Measurements from ENCODE around the gene COL4A1. TPM values are rescaled to one million over a fixed set of nuclear protein-coding genes. Genes with fewer than 3 reads are reported as not detected.
"Not testable (repeated sequence)": the region's sequence is repeated elsewhere in the genome, so short reads cannot be mapped to it uniquely, and the experiment has no call there.

The COL4A1 gene
- total and polyA plus RNA-seq, 2 experiments from 2014 or later, result 184 to 519 TPM

- in situ Hi-C loops (cut with MboI), result no loop called here
- WGBS, 2 experiments (ENCODE audit: low coverage in 1 of 2, low lambda C conversion rate in 2 of 2, missing lambda C conversion rate in 2 of 2), result 93 to 95% methylated on average over 10 of the region's 10 CpGs
- Histone ChIP-seq H3K4me1 (ENCODE audit: insufficient read depth) (peaks cover 34% of the 10 kb centered on the region), H3K79me2 (ENCODE audit: insufficient read depth) (peaks cover 50% of the 10 kb centered on the region), H3K4me2 (ENCODE audit: unreplicated experiment) (no peak overlapping the region), H3K4me3 (no peak overlapping the region), H3K9ac (no peak overlapping the region), H3K36me3 (ENCODE audit: low read depth) (no peaks in the 10 kb centered on the region), H3K9me3 (ENCODE audit: low read depth) (no peaks in the 10 kb centered on the region), H3K27me3 (replicated peaks; ENCODE audit: insufficient read depth) (no peaks in the 10 kb centered on the region), H2AFZ (no peak overlapping the region), H3K9me2 (ENCODE audit: insufficient read depth) (no peaks in the 10 kb centered on the region), H3K27ac (no peak overlapping the region), H4K20me1 (ENCODE audit: insufficient read depth) (no peaks in the 10 kb centered on the region), H3F3A (ENCODE audit: insufficient read depth) (peaks cover 34% of the 10 kb centered on the region)
- no peak for DNase-seq
- no peak for TF ChIP-seq EZH2phosphoT487 (IDR thresholded peaks at IDR 0.05; ENCODE audit: insufficient read depth, low read depth)
Observed at GRCh38 chr13:110316196-110316595, 9.2 kb upstream of the COL4A1 start.

- H3K79me2 ChIP-seq (ENCODE audit: insufficient read depth), result peaks cover 64% of the 10 kb centered on the region
- no peak overlapping the region for H2AFZ ChIP-seq
- H3K4me2 ChIP-seq (ENCODE audit: unreplicated experiment), result no peak overlapping the region
- H3K4me1 ChIP-seq (ENCODE audit: insufficient read depth), result peaks cover 19% of the 10 kb centered on the region
- H3K4me3 ChIP-seq, result no peak overlapping the region
- H3K27ac ChIP-seq, result no peak overlapping the region
- H3K9ac ChIP-seq, result no peak overlapping the region
- H3F3A ChIP-seq (ENCODE audit: insufficient read depth), result peaks cover 21% of the 10 kb centered on the region
- DNase-seq, result no peak
- H3K9me2 ChIP-seq (ENCODE audit: insufficient read depth), result no peaks in the 10 kb centered on the region
- H3K9me3 ChIP-seq (ENCODE audit: low read depth), result no peaks in the 10 kb centered on the region
- no peaks in the 10 kb centered on the region for H3K27me3 ChIP-seq (replicated peaks; ENCODE audit: insufficient read depth)
- in situ Hi-C loops (cut with MboI), result no loop called here
- no peaks in the 10 kb centered on the region for H4K20me1 ChIP-seq (ENCODE audit: insufficient read depth)
- WGBS, 2 experiments (ENCODE audit: low coverage in 1 of 2, low lambda C conversion rate in 2 of 2, missing lambda C conversion rate in 2 of 2), result 91 to 93% methylated on average over 18 of the region's 18 CpGs
- TF ChIP-seq EZH2phosphoT487 (IDR thresholded peaks at IDR 0.05; ENCODE audit: insufficient read depth, low read depth) (no peak), EZH2 (IDR thresholded peaks at IDR 0.05; ENCODE audit: insufficient read depth, poor library complexity, severe bottlenecking) (no peak)
- peaks cover 4% of the 10 kb centered on the region; the same call in 1 of the 2 replicates for H3K36me3 ChIP-seq (ENCODE audit: low read depth)
Observed at GRCh38 chr13:110314516-110315245, 7.7 kb upstream of the COL4A1 start.

DNA sequence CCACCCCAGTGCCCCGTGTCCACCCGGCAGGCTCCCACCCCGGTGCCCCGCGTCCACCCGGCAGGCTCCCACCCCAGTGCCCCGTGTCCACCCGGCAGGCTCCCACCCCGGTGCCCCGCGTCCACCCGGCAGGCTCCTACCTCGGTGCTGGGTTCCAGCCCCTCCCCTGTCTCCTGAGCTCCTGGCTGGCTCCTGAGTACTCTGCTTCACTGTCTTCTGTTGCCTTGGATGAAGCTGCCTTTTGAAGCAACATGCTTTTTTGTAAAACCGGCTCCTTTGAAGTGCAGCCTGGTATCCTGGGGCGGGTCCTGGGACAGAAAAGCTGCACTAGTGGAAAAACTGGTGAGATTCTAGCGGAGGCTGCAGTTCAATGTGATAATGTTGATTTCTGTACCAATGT is 6.8 kb upstream of the COL4A1 start:
- peaks cover 23% of the 10 kb centered on the region for H3K4me1 ChIP-seq (ENCODE audit: insufficient read depth)
- H3K9ac ChIP-seq, result not testable (repeated sequence)

DNA sequence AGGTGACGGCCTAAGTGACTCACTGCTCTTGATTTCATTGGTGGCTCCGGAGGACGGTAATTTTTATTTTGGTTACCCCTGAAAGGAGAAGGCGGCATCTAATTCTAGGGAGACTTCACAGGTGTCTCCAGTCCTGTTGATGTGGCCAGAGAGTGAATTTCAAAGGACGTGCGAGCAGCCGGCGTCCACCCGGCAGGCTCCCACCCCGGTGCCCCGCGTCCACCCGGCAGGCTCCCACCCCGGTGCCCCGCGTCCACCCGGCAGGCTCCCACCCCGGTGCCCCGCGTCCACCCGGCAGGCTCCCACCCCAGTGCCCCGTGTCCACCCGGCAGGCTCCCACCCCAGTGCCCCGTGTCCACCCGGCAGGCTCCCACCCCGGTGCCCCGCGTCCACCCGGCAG is 6.3 kb upstream of the COL4A1 start:
- WGBS, 2 experiments (ENCODE audit: low coverage in 1 of 2, low lambda C conversion rate in 2 of 2, missing lambda C conversion rate in 2 of 2), result 97 to 99% methylated on average over 4 to 23 of the region's 29 CpGs
- peak overlapping the region; percentile 18 for H3K4me2 ChIP-seq (ENCODE audit: unreplicated experiment)
- peaks cover 25% of the 10 kb centered on the region for H3K4me1 ChIP-seq (ENCODE audit: insufficient read depth)
- in situ Hi-C loops (cut with MboI); H4K20me1 ChIP-seq (ENCODE audit: insufficient read depth); H3K9me3 ChIP-seq (ENCODE audit: low read depth); H3K4me3 ChIP-seq; DNase-seq; H3K36me3 ChIP-seq (ENCODE audit: low read depth); H3K27me3 ChIP-seq (replicated peaks; ENCODE audit: insufficient read depth); H3K9me2 ChIP-seq (ENCODE audit: insufficient read depth); H3K27ac ChIP-seq; H3K9ac ChIP-seq; H2AFZ ChIP-seq: not testable (repeated sequence)
- peaks cover 13% of the 10 kb centered on the region; the same call in 1 of the 2 replicates for H3F3A ChIP-seq (ENCODE audit: insufficient read depth)
- peaks cover 66% of the 10 kb centered on the region for H3K79me2 ChIP-seq (ENCODE audit: insufficient read depth)

More for the DNA sequence above, 6.8 kb upstream of the COL4A1 start:
- H3K4me2 ChIP-seq (ENCODE audit: unreplicated experiment); H3K36me3 ChIP-seq (ENCODE audit: low read depth); H3K27me3 ChIP-seq (replicated peaks; ENCODE audit: insufficient read depth); H3K9me3 ChIP-seq (ENCODE audit: low read depth); DNase-seq; in situ Hi-C loops (cut with MboI); H3K9me2 ChIP-seq (ENCODE audit: insufficient read depth); H3K4me3 ChIP-seq; H4K20me1 ChIP-seq (ENCODE audit: insufficient read depth); H2AFZ ChIP-seq; H3K27ac ChIP-seq: not testable (repeated sequence)
- peaks cover 66% of the 10 kb centered on the region for H3K79me2 ChIP-seq (ENCODE audit: insufficient read depth)
- H3F3A ChIP-seq (ENCODE audit: insufficient read depth), result peaks cover 13% of the 10 kb centered on the region; the same call in 1 of the 2 replicates
- WGBS, 2 experiments (ENCODE audit: low coverage in 1 of 2, low lambda C conversion rate in 2 of 2, missing lambda C conversion rate in 2 of 2), result 73 to 78% methylated on average over 5 to 9 of the region's 16 CpGs

Data from GM23248 (cell line).